Measurements from ENCODE around the gene HNRNPH2.

The HNRNPH2 gene

GRCh38 chrX:101395789-101396188, 12.2 kb upstream of the HNRNPH2 start:
- DNase-seq = peak; percentile 26 to 41

- DNase-seq = no peak
Observed at GRCh38 chrX:101397779-101398178, 10.2 kb upstream of the HNRNPH2 start.

GRCh38 chrX:101398694-101399093, 9.3 kb upstream of the HNRNPH2 start:
- DNase-seq = no peak

- DNase-seq = no peak
Observed at GRCh38 chrX:101399825-101400224, 8.2 kb upstream of the HNRNPH2 start.

- peak; percentile 22 to 41 for DNase-seq
Observed at GRCh38 chrX:101407167-101407747, 765 bp upstream of the HNRNPH2 start.

- no peak for DNase-seq
Observed at GRCh38 chrX:101408532-101408841, 465 bp downstream of the HNRNPH2 start.

- DNase-seq = no peak
Observed at GRCh38 chrX:101409043-101409442, 1.0 kb downstream of the HNRNPH2 start.

GRCh38 chrX:101410461-101410860, 2.4 kb downstream of the HNRNPH2 start:
- DNase-seq = no peak

- no peak for DNase-seq
Observed at GRCh38 chrX:101411984-101412383, 4.0 kb downstream of the HNRNPH2 start.

- DNase-seq = peak; percentile 52 to 63
Observed at GRCh38 chrX:101415180-101416145, 7.4 kb downstream of the HNRNPH2 start.

GRCh38 chrX:101416691-101417090, 8.7 kb downstream of the HNRNPH2 start:
- no peak for DNase-seq

GRCh38 chrX:101417190-101417589, 9.2 kb downstream of the HNRNPH2 start:
- no peak for DNase-seq

GRCh38 chrX:101417981-101418841, 10.2 kb downstream of the HNRNPH2 start:
- DNase-seq = peak; percentile 30 to 33

- no peak for DNase-seq
Observed at GRCh38 chrX:101419489-101419888, 11.5 kb downstream of the HNRNPH2 start.

- DNase-seq = no peak
Observed at GRCh38 chrX:101427954-101428353, 19.9 kb downstream of the HNRNPH2 start.

GRCh38 chrX:101429934-101430333, 21.9 kb downstream of the HNRNPH2 start:
- DNase-seq = no peak

GRCh38 chrX:101430457-101431078, 22.5 kb downstream of the HNRNPH2 start:
- DNase-seq = no peak

- DNase-seq = no peak
Observed at GRCh38 chrX:101442085-101442484, 34.1 kb downstream of the HNRNPH2 start.

- no peak for DNase-seq
Observed at GRCh38 chrX:101449279-101449678, 41.3 kb downstream of the HNRNPH2 start.

GRCh38 chrX:101450085-101450484, 42.1 kb downstream of the HNRNPH2 start:
- DNase-seq = no peak

GRCh38 chrX:101450961-101451360, 42.9 kb downstream of the HNRNPH2 start:
- DNase-seq = no peak

- peak; percentile 32 to 48 for DNase-seq
Observed at GRCh38 chrX:101452056-101452455, 44.0 kb downstream of the HNRNPH2 start.

- no peak for DNase-seq
Observed at GRCh38 chrX:101460669-101461068, 52.6 kb downstream of the HNRNPH2 start.

All from Kasumi-1 (cell line).